ENCODE data around the gene LAMA5.

The LAMA5 gene

DNA sequence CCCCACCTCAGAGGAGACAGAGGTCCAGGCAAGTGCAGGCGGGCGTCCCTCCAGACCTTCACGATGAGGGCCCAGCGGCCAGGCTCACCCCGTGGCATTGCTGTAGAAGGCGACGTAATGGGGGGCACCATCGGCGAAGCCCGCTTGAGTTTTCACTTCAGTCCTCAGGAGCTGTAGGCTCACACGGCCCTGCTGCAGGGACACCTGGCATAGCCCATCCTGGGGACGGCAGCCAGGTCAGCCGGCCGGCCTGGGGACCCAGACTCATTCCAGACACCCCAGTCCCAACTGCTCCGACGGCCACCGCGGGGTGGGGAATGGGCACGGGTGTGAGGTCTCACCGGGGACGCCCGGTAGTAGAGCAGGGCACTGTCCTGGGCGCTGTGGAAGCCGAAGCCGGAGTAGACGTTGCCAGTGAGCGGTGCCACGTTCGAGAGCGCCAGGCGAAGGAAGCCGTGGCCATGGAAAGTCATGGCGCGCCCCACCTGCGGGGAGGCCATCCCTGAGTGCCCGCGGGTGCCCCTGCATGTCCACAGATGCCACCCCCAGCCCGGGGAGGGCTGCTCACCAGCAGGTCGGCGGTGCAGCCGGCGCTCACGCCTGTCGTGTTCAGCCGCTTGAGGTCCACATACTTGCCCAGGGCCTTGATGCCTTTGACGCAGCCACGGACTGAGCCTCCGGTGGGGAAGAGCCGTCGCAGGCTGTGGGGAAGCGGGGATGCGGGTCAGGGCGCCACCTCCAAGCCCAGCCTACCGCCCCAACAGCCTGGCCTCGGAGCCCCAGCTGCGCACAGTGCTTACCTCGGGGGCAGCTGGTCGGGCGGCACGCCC is 55.1 kb downstream of the LAMA5 start:
- no peak for DNase-seq

DNA sequence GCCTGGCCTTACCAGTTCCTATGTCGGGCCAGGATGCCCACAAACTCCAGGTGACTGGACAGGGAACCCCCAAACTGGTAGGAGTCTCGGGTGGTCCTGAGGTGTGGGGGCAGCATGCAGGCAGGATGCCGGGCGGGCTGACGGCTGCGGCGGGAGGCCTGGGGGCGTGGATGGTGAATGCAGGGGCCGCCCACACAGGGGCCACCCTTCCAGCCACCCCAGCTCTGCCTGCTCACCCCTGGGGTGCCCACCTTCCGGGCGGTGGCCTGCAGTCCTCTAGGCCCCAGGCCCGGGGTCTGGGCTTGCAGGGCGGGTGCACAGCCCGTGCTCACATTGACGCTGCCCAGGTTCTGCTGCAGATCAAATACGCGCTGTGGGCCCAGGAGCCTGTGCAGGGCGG is 56.0 kb downstream of the LAMA5 start:
- no peak for DNase-seq

DNA sequence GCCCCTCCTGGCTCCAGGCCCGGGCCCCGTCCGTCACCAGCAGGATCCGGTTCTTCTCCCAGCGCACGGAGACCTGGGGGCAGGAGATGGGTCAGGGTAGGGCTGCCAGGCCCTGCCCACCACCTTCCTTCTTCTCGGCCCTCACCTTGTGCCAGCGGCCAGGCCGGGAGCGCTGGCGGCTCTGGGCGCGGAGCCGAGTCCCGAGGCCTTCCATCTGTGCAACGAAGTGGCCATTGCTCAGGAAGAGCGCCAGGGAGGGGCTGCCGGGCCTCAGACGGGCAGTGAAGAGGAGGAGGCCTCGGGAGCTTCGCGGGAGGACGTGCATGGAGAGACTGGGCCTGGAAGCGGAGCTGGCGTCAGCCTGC is 56.4 kb downstream of the LAMA5 start:
- no peak for DNase-seq

GRCh38 chr20:62309947-62310756 is 57.0 kb downstream of the LAMA5 start:
- no peak for DNase-seq

DNA sequence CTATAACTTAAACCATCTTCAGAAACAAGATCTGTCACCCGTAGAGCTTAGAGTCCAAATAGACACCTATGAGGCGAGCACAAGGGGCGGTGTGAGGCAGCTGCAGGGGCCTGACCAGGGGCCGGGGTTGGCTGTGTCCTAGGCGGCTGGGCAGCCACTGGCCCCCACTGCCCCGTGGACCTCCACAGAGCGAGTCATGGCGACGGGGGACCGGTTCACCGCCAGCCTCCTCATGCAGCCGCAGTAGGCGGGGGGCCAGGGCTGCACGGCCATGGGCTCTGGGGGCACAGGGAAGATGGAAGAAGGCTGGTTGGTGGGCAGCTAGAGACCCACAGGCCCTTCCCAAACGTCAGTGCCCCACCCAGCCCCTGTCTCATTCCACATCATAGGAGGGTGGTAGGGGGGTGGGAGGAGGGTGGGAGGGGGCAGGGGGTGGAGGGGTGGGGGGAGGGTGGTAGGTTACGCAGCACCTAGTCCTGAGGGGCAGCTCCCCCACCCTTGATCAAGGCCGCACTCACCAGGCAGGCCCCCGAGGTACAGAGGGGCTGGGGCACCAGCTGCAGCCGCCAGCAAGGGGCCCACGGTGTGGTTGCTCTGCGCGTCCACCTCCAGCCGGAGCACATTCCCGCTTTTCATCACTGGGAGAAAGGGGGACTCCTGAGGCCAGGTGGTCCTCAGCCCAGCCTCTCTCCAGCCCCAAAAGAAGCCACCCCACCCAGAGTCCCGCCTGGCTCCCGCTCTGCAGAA is 57.7 kb downstream of the LAMA5 start:
- DNase-seq, result no peak

- no peak for DNase-seq
Observed at GRCh38 chr20:62308102-62308822, 58.9 kb downstream of the LAMA5 start.

DNA sequence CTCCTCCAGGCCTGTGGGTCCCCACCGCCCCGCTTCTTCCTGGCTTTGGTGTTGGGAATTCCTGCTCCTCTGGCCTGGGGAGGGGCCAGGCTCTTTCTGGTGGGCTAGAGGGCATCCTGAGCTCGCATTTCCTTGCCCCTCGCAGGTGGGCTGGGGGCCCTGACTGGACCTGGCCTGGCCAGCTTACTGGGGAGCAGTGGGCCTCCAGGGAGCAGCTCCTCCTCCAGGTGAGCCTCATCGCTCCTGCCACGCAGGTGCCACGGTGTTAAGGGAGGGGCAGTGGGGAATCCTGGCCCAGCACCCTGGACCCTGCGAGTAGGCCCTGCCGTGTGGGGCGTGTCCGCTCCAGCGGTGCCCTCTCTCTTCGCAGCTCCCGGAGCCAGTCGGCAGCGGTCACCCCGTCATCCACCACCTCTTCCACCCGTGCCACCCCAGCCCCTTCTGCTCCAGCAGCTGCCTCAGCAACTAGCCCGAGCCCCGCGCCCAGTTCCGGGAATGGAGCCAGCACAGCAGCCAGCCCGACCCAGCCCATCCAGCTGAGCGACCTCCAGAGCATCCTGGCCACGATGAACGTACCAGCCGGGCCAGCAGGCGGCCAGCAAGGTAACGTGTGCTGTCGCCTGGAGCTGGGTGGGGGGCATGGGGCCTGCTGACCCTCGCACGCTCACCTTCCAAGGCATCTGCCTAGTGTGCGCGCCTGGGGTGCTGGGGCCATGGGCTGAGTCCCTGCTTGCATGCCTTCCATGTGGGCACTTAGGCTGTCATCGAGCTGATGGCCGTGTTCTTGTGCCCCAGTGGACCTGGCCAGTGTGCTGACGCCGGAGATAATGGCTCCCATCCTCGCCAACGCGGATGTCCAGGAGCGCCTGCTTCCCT is 59.6 kb downstream of the LAMA5 start:
- DNase-seq, result no peak

- no peak for DNase-seq
Observed at GRCh38 chr20:62306414-62307187, 60.5 kb downstream of the LAMA5 start.

DNA sequence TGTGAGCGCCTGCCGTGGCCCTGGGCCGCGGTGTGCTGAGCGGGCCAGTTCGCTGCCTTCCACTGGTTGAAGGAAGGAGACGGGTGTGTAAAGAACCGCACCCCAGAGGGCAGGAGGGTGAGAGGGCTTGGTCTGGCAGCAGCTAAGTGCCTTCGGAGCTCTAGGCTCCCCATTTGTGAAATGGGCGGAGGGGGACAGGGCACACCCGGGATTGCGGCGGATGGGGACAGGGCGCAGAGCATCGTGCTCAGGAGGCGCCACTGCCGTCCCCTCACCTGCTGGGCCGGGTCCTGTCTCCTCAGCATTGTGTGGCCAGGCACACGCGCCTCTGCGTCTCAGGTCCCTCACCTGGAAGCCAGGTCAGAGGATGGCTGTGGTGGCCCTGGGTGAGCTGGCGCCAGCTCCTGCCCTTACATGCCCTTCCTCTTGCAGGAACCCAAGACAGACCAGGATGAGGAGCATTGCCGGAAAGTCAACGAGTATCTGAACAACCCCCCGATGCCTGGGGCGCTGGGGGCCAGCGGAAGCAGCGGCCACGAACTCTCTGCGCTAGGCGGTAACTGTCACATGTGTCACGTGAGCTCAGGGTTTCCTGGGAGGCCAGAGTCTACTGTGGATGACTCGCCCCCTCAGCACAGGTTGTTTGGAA is 61.2 kb downstream of the LAMA5 start:
- no peak for DNase-seq

DNA sequence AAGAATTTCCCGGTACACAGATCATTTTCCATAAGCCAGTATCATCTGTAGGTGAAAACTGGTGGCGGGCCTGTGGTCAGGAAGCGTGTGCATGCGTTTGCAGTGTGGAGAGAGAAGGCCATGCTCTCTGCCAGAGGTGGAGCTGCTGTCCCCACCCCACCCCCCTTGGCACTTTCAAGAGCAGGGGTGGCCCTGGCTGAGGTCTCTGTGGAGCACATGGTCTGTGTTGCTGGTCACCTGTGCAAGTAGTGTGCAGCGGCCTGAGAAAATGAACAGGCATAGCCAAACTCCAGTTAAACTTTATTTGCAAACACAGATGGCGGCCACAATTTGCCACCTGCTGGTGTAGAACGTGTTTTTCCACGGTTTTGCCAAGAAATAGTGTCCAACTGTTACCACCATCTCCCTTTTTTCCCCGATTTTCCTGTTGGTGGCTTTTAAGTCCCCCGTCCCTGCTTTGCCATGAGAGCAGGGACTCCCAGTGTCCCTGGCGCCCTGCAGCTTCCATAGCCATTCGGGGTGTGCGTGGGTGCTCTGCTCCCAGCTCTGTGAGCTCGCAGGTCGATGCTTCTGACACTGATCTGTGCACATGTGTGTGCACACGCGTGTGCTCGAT is 61.9 kb downstream of the LAMA5 start:
- DNase-seq, result no peak

- no peak for DNase-seq
Observed at GRCh38 chr20:62304331-62305148, 62.6 kb downstream of the LAMA5 start.

DNA sequence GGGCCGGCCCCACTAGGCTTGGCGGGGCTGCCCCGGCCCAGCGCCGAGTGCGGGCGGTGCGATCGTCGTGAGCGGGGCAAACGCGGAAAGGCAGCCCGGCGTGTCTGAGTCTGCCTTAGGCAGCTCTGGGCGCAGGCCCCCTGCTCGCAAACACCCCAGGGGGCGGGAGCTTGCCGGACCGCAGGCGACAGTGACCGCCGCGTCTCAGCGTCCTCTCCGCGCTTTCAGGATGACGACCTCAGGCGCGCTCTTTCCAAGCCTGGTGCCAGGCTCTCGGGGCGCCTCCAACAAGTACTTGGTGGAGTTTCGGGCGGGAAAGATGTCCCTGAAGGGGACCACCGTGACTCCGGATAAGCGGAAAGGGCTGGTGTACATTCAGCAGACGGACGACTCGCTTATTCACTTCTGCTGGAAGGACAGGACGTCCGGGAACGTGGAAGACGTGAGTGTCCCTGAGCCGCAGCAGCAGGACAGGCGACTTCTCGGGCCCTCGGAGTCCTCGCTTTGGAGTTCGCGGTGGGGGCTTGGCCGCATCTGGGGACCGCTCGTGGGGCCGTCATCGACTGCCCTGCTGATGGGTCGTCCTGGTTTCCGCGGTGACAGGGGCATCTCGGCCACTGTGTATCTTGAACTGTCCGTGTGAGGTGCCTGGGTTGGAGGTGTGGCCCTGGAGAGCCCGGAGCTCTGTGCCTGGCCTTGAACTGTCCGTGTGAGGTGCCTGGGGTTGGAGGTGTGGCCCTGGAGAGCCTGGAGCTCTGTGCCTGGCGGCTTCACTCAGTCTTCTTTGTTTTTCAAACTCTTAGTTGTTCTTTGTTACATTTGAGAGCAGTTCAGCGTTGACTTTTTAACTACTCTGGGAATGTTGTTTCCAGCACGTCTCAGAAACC is 63.5 kb downstream of the LAMA5 start:
- DNase-seq, result no peak

GRCh38 chr20:62303062-62303339 is 64.1 kb downstream of the LAMA5 start:
- DNase-seq, result no peak

GRCh38 chr20:62302341-62303061 is 64.6 kb downstream of the LAMA5 start, which contains the start of gene ADRM1:
Gene ADRM1 (plus strand): TSS chr20:62302997. CDS start chr20:62303569, 572 bp downstream.
- DNase-seq, result peak; percentile 83 to 86

DNA sequence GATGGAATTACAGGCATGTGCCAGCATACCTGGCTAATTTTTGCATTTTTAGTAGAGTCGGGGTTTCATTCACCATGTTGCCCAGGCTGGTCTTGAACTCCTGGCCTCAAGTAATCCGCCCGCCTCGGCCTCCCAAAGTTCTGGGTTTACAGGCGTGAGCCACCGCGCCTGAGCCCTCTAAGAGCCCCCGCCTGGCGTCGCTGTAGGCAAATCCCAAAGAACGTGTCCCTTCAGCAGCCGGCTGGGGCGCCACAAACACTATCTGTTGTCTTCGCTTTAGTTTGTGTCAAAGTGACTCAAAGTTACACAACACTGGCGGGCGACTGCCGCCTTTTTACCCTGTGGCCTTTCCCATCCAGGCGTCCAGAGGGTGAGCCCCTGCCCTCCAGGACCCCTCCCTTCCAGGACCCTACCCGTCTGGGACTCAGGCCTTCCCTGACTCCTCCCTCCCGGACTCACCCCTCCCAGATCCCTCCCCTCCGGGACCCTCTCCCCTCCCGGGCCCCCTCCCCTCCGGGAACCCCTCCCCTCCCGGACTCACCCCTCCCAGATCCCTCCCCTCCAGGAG is 65.3 kb downstream of the LAMA5 start:
- DNase-seq, result peak; percentile 93 to 96

DNA sequence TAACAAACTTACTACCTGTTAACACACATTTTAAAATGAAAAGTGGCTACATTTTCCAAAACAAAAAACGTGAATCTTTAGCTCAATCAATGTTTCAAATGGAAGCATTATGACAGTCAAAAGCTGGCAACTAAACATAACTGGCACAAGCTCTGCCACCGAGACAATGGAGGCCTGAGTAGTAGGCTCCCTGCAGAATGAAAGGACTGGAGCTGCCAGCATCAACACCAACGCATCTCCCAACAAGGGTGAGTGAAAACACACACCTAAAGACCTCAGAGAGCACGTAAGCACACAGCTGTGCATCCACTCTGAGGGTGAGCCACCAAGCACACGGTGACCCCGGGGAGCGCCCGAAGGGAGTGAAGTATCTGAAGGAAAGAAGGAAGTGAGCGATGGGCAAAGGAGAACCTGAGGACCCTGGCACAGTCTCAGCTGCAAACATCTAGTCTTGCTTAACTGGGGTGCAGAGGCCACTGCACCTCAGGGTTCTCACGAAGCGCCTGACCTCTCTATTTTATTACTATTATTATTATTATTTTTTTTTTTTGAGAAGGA is 65.9 kb downstream of the LAMA5 start:
- no peak for DNase-seq

DNA sequence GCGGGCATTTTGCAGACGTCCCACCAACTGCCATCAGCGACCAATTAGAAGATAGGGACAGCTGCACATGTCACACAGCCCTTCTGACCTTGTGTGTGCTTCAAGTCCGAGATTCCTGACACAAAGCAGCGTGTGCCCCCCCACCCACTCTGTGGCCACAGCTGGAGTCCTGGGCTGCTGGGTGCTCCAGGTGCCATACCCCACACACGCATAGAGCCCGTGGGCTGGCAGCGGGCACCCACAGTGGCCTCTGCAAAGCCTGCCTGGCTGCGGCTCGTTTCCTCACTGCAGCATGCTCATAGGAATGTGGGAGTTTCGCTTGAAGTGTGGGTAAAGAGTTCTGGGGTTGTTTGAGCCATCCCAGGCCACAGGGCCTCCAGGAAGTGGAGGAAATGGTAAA is 66.8 kb downstream of the LAMA5 start:
- DNase-seq, result no peak
